ENCODE results near the gene WDR74.

The WDR74 gene

GRCh38 chr11:62856333-62856895, 17.0 kb upstream of the WDR74 start:
- CTCF ChIA-PET = interaction anchor here (0.9 to 2.8 kb wide), 10 partner anchors 10 to 162 kb away, joined by 3 to 16 read pairs (median 4); partner anchors contain the start of genes SLC3A2, TMEM179B and ZBTB3
- POLR2A ChIA-PET = interaction anchor here (0.5 to 9.0 kb wide), 21 partner anchors 9 to 265 kb away, joined by 3 to 236 read pairs (median 7); partner anchors contain the start of genes C11orf98, CSKMT, GNG3 and HNRNPUL2
- no peak for DNase-seq (ENCODE audit: extremely low spot score)
- TF ChIP-seq, protein P1, sequence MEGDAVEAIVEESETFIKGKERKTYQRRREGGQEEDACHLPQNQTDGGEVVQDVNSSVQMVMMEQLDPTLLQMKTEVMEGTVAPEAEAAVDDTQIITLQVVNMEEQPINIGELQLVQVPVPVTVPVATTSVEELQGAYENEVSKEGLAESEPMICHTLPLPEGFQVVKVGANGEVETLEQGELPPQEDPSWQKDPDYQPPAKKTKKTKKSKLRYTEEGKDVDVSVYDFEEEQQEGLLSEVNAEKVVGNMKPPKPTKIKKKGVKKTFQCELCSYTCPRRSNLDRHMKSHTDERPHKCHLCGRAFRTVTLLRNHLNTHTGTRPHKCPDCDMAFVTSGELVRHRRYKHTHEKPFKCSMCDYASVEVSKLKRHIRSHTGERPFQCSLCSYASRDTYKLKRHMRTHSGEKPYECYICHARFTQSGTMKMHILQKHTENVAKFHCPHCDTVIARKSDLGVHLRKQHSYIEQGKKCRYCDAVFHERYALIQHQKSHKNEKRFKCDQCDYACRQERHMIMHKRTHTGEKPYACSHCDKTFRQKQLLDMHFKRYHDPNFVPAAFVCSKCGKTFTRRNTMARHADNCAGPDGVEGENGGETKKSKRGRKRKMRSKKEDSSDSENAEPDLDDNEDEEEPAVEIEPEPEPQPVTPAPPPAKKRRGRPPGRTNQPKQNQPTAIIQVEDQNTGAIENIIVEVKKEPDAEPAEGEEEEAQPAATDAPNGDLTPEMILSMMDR (IDR thresholded peaks at IDR 0.05; ENCODE audit: control extremely low read depth, extremely low read depth, low read depth, missing control alignments) = no peak

- ChIA-PET CTCF (interaction anchor here (0.9 to 2.8 kb wide), 10 partner anchors 11 to 161 kb away, joined by 3 to 16 read pairs (median 4); partner anchors contain the start of genes SLC3A2 and TMEM179B), POLR2A (interaction anchor here (0.5 to 9.0 kb wide), 38 partner anchors 8 to 1115 kb away, joined by 3 to 236 read pairs (median 5); partner anchors contain the start of genes C11orf98, CSKMT, EEF1G and GNG3)
- TF ChIP-seq, protein P1 (IDR thresholded peaks at IDR 0.05; ENCODE audit: control extremely low read depth, extremely low read depth, low read depth, missing control alignments) = no peak
- peak; percentile 96 for DNase-seq (ENCODE audit: extremely low spot score)
Measured at GRCh38 chr11:62855571-62856332, 16.4 kb upstream of the WDR74 start.

DNA sequence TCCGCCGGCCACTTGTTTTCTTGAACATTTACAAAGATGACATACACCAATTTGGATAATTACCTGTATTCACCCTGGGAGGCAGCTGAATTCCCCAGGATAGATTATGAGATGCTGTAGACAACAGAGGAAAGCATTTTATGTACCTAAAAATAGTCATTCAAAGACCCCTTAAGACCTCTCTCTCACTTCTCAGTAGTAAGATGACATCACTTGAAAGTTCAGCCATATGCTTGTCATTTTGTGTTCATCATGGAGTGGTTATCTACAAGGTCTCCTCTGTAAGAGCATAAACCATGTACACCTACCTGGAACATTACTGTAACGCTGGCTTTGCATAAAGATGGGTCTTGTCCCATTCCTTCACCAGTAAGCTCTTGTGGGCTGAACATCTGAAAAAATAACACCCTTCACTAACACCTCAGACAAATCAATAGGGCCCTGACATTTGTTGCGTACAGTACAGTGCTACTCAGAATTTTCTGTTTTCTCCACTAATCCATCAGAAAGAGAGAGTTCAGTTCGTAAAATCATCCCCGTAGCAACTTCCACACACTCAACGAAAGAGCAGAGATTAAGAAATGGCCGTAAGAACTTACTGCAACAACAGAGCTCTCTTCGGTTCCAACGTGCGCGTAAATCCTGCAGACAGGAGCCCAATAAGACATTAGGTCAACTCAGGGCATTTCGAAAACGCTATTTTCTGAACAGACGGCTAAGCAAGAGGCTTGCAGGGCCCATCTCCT, 15.6 kb upstream of the WDR74 start:
- ChIA-PET CTCF (interaction anchor here (1.0 to 2.8 kb wide), 8 partner anchors 10 to 160 kb away, joined by 3 to 16 read pairs (median 4); partner anchors contain the start of gene SLC3A2), POLR2A (interaction anchor here (0.5 to 9.0 kb wide), 35 partner anchors 9 to 1501 kb away, joined by 3 to 236 read pairs (median 5); partner anchors contain the start of genes C11orf98, CSKMT, EEF1G and GNG3)
- TF ChIP-seq, protein P1 (IDR thresholded peaks at IDR 0.05; ENCODE audit: control extremely low read depth, extremely low read depth, low read depth, missing control alignments) = no peak
- no peak for DNase-seq (ENCODE audit: extremely low spot score)

DNA sequence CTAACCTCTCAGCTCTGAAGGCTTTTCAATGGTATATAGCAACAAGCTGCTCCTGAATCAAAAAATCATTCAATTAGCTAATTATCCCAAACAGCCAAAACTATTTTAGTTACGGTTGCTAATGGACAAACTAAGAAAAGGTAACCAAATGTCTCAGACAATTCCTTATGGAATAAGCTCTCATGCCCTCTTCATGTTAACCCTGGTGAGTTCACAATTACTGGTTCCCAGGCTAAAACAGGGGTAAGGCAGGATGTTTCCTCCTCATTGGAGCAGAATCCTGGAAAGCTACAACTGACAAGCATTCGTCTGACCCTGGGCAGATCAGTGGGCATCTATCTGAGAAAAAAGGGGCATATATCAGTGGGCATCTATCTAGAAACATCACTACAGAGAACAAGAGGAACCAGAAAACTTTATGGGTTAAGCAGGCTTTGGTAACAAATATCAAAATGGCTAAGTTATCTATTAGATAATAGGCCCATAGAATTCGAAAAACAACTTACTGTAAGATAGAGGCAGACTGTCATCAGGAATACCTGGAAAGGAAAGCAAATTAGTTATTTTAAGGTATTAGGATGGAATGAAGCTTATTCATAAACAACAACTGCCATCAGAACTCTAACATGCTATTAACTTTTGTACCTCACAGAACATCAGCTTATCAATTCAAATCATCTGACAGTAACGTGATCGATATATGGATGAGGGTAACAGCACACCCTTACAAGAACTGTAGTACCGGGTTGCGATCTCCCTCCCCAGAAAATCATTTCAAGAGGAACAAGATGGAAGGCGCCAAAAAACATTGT, 14.8 kb upstream of the WDR74 start:
- TF ChIP-seq, protein P1 (IDR thresholded peaks at IDR 0.05; ENCODE audit: control extremely low read depth, extremely low read depth, low read depth, missing control alignments) = no peak
- ChIA-PET POLR2A (interaction anchor here (0.5 to 9.0 kb wide), 18 partner anchors 9 to 280 kb away, joined by 3 to 236 read pairs (median 8); partner anchors contain the start of genes C11orf98, CSKMT, EEF1G and HNRNPUL2), CTCF (interaction anchor here (0.7 to 2.8 kb wide), 8 partner anchors 7 to 241 kb away, joined by 3 to 16 read pairs (median 3); partner anchors contain the start of genes EML3 and ROM1)
- DNase-seq (ENCODE audit: extremely low spot score) = no peak

- ChIA-PET CTCF (interaction anchor here (0.7 to 2.8 kb wide), 9 partner anchors 8 to 240 kb away, joined by 3 to 16 read pairs (median 3); partner anchors contain the start of genes EML3 and ROM1), POLR2A (interaction anchor here (0.7 to 9.0 kb wide), 9 partner anchors 8 to 279 kb away, joined by 3 to 236 read pairs (median 10); partner anchors contain the start of genes C11orf98, CSKMT, EEF1G and STX5)
- no peak for DNase-seq (ENCODE audit: extremely low spot score)
- TF ChIP-seq, protein P1 (IDR thresholded peaks at IDR 0.05; ENCODE audit: control extremely low read depth, extremely low read depth, low read depth, missing control alignments) = no peak
Measured at GRCh38 chr11:62853279-62853965, 14.0 kb upstream of the WDR74 start.

Data from GM10248 (cell line).